UCSD-AML1 (cell line): ENCODE measurements around the gene SSH2.
"Not testable (repeated sequence)": the region's sequence is repeated elsewhere in the genome, so short reads cannot be mapped to it uniquely, and the experiment has no call there.

Experiments
- DNase-seq: peaks from one replicate; lab custom pipeline; 2025; ENCODE audit not compliant: unreplicated experiment; lab: John Stamatoyannopoulos, UW

The SSH2 gene

GRCh38 chr17:29881256-29881655, 48.8 kb downstream of the SSH2 start:
- no peak for DNase-seq

GRCh38 chr17:29880031-29880430, 50.0 kb downstream of the SSH2 start:
- no peak for DNase-seq

- no peak for DNase-seq
These were observed 55.0 kb downstream of the SSH2 start for GRCh38 chr17:29874931-29875596.

GRCh38 chr17:29874358-29874757, 55.7 kb downstream of the SSH2 start:
- not testable (repeated sequence) for DNase-seq

GRCh38 chr17:29873476-29873875, 56.6 kb downstream of the SSH2 start:
- DNase-seq: no peak

- no peak for DNase-seq
These were observed 59.1 kb downstream of the SSH2 start for GRCh38 chr17:29870836-29871465.

- no peak for DNase-seq
These were observed 62.3 kb downstream of the SSH2 start for GRCh38 chr17:29867643-29868181.

GRCh38 chr17:29866746-29867404, 63.2 kb downstream of the SSH2 start:
- DNase-seq: no peak

- no peak for DNase-seq
These were observed 65.4 kb downstream of the SSH2 start for GRCh38 chr17:29864615-29865014.

- DNase-seq: not testable (repeated sequence)
These were observed 65.9 kb downstream of the SSH2 start for GRCh38 chr17:29864123-29864522.

GRCh38 chr17:29862951-29863350, 67.1 kb downstream of the SSH2 start:
- no peak for DNase-seq

- no peak for DNase-seq
These were observed 67.9 kb downstream of the SSH2 start for GRCh38 chr17:29862127-29862526.

GRCh38 chr17:29859445-29859844, 70.6 kb downstream of the SSH2 start:
- DNase-seq: not testable (repeated sequence)

- DNase-seq: no peak
These were observed 72.2 kb downstream of the SSH2 start for GRCh38 chr17:29857823-29858222.

GRCh38 chr17:29857105-29857504, 72.9 kb downstream of the SSH2 start:
- not testable (repeated sequence) for DNase-seq

- DNase-seq: no peak
These were observed 74.3 kb downstream of the SSH2 start for GRCh38 chr17:29855686-29856085.

- no peak for DNase-seq
These were observed 81.3 kb downstream of the SSH2 start for GRCh38 chr17:29848737-29849136.

GRCh38 chr17:29847527-29848400, 82.3 kb downstream of the SSH2 start:
- DNase-seq: no peak

- no peak for DNase-seq
These were observed 82.9 kb downstream of the SSH2 start for GRCh38 chr17:29847118-29847517.

- no peak for DNase-seq
These were observed 83.7 kb downstream of the SSH2 start for GRCh38 chr17:29846298-29846697.
